MM.1S (cell line): ENCODE measurements around the gene IL1A.

Experiments
- DNase-seq: peaks from one replicate; pipeline ENCODE4 v3.0.0-alpha.2; 2015
- H2AFZ ChIP-seq: fragments of 300-600 bp; sonication (generic); 2 replicates; pipeline ENCODE4 v1.6.0; 2016; ENCODE audit warnings: antibody characterized with exemption, low read length
- H3F3A ChIP-seq: fragments of 300-600 bp; sonication (generic); 2 replicates; pipeline ENCODE4 v1.6.1; 2016; ENCODE audit warnings: mild to moderate bottlenecking, antibody characterized with exemption, low read length, moderate library complexity, mixed read lengths; ENCODE audit not compliant: insufficient read depth
- H3K27ac ChIP-seq: fragments of 300-600 bp; sonication (generic); 2 replicates; pipeline ENCODE4 v1.5.1; 2016; ENCODE audit warnings: mild to moderate bottlenecking, low read length
- H3K27me3 ChIP-seq: fragments of 300-600 bp; sonication (generic); replicated peaks from 2 replicates; pipeline ENCODE4 v1.6.0; 2016; ENCODE audit warnings: low read length; ENCODE audit not compliant: insufficient read depth
- H3K36me3 ChIP-seq: fragments of 300-600 bp; sonication (generic); replicated peaks from 2 replicates; pipeline ENCODE4 v1.6.1; 2016; ENCODE audit warnings: mild to moderate bottlenecking, low read length, mixed read lengths; ENCODE audit not compliant: insufficient read depth
- H3K4me1 ChIP-seq: fragments of 300-600 bp; sonication (generic); 2 replicates; pipeline ENCODE4 v1.6.1; 2016; ENCODE audit warnings: low read length, mixed read lengths
- H3K4me2 ChIP-seq: fragments of 300-600 bp; sonication (generic); 2 replicates; pipeline ENCODE4 v1.6.0; 2016; ENCODE audit warnings: low read depth, low read length
- H3K4me3 ChIP-seq: fragments of 300-600 bp; sonication (generic); 2 replicates; pipeline ENCODE4 v1.5.1; 2016; ENCODE audit warnings: low read length, mixed read lengths
- H3K79me2 ChIP-seq: fragments of 300-600 bp; sonication (generic); 2 replicates; pipeline ENCODE4 v1.6.1; 2016; ENCODE audit warnings: mixed run types, low read length, mixed read lengths
- H3K9ac ChIP-seq: fragments of 300-600 bp; sonication (generic); 2 replicates; pipeline ENCODE4 v1.6.1; 2016; ENCODE audit warnings: low read length, mixed read lengths
- H3K9me2 ChIP-seq: fragments of 300-600 bp; sonication (generic); replicated peaks from 2 replicates; pipeline ENCODE4 v1.6.1; 2016; ENCODE audit warnings: mild to moderate bottlenecking, low read length, mixed read lengths; ENCODE audit not compliant: insufficient read depth
- H3K9me3 ChIP-seq: fragments of 300-600 bp; sonication (generic); replicated peaks from 2 replicates; pipeline ENCODE4 v1.6.1; 2016; ENCODE audit warnings: mild to moderate bottlenecking, low read length, mixed read lengths; ENCODE audit not compliant: insufficient read depth
- H4K20me1 ChIP-seq: fragments of 300-600 bp; sonication (generic); 2 replicates; pipeline ENCODE4 v1.6.1; 2016; ENCODE audit warnings: mild to moderate bottlenecking, low read length, moderate library complexity, mixed read lengths; ENCODE audit not compliant: insufficient read depth
- CTCF ChIP-seq: fragments of 300-600 bp; sonication (generic); IDR thresholded peaks from 2 replicates; pipeline ENCODE4 v1.5.1; 2016; ENCODE audit warnings: antibody characterized with exemption, low read length, mixed read lengths
- EZH2 ChIP-seq: fragments of 300-600 bp; sonication (generic); optimal IDR thresholded peaks from 2 replicates; pipeline ENCODE3; 2017; ENCODE audit warnings: low read depth, mild to moderate bottlenecking, antibody characterized with exemption, low read length, mixed read lengths
- EZH2phosphoT487 ChIP-seq: fragments of 300-600 bp; sonication (generic); IDR thresholded peaks from 2 replicates; pipeline ENCODE4 v1.6.1; 2018; ENCODE audit warnings: antibody characterized with exemption, low read length

The IL1A gene

GRCh38 chr2:112728378-112729175, 55.7 kb downstream of the IL1A start:
- no peak overlapping the region for H3K27ac ChIP-seq
- no peaks in the 10 kb centered on the region for H3F3A ChIP-seq
- H3K79me2 ChIP-seq = no peaks in the 10 kb centered on the region
- H3K4me1 ChIP-seq = no peaks in the 10 kb centered on the region
- H3K4me2 ChIP-seq = no peak overlapping the region
- H3K4me3 ChIP-seq = no peak overlapping the region
- H2AFZ ChIP-seq = no peak overlapping the region
- no peaks in the 10 kb centered on the region for H3K9me2 ChIP-seq
- no peaks in the 10 kb centered on the region for H4K20me1 ChIP-seq
- peaks cover 6% of the 10 kb centered on the region; the same call in 1 of the 2 replicates for H3K27me3 ChIP-seq
- no peak overlapping the region for H3K9ac ChIP-seq
- no peak for DNase-seq
- no peaks in the 10 kb centered on the region for H3K9me3 ChIP-seq
- no peak for TF ChIP-seq EZH2
- TF ChIP-seq EZH2phosphoT487 = no peak
- no peak for TF ChIP-seq CTCF
- H3K36me3 ChIP-seq = no peaks in the 10 kb centered on the region

GRCh38 chr2:112728029-112728362, 56.3 kb downstream of the IL1A start:
- Histone ChIP-seq H3K36me3 (no peaks in the 10 kb centered on the region), H3K9ac (no peak overlapping the region), H3F3A (no peaks in the 10 kb centered on the region), H3K4me2 (no peak overlapping the region), H3K79me2 (no peaks in the 10 kb centered on the region), H3K9me2 (no peaks in the 10 kb centered on the region), H3K27me3 (peaks cover 6% of the 10 kb centered on the region; the same call in 1 of the 2 replicates), H3K27ac (no peak overlapping the region), H3K4me1 (no peaks in the 10 kb centered on the region), H3K9me3 (no peaks in the 10 kb centered on the region), H4K20me1 (no peaks in the 10 kb centered on the region), H2AFZ (no peak overlapping the region), H3K4me3 (no peak overlapping the region)
- TF ChIP-seq EZH2 = no peak
- TF ChIP-seq EZH2phosphoT487 = no peak
- no peak for TF ChIP-seq CTCF
- DNase-seq = no peak

GRCh38 chr2:112727276-112728028, 56.8 kb downstream of the IL1A start:
- Histone ChIP-seq H3K9me3 (no peaks in the 10 kb centered on the region), H3K9ac (no peak overlapping the region), H3K4me3 (no peak overlapping the region), H3K79me2 (no peaks in the 10 kb centered on the region), H3K4me1 (no peaks in the 10 kb centered on the region), H3K9me2 (no peaks in the 10 kb centered on the region), H3K27me3 (peaks cover 6% of the 10 kb centered on the region; the same call in 1 of the 2 replicates), H4K20me1 (no peaks in the 10 kb centered on the region), H3K36me3 (no peaks in the 10 kb centered on the region), H3K27ac (no peak overlapping the region), H2AFZ (no peak overlapping the region), H3K4me2 (no peak overlapping the region), H3F3A (no peaks in the 10 kb centered on the region)
- TF ChIP-seq CTCF (no peak), EZH2phosphoT487 (no peak), EZH2 (no peak)
- no peak for DNase-seq
